GM23338 (cell line): ENCODE measurements around the gene OGDHL. TPM values are rescaled to one million over a fixed set of nuclear protein-coding genes. Genes with fewer than 3 reads are reported as not detected.

Experiments
- ATAC-seq: fragments of 200-7000 bp; cut with Tn5 transposase; 3 replicates; pipeline ENCODE4 v1.9.1; 2020
- DNase-seq: peaks from one replicate; pipeline ENCODE4 v3.0.0-alpha.2; 2015; ENCODE audit warnings: low spot score
- H2AFZ ChIP-seq: fragments of 200-600 bp; sonication (generic); 2 replicates; pipeline ENCODE4 v1.8.0; 2016; ENCODE audit warnings: antibody characterized with exemption, mild to moderate bottlenecking, moderate library complexity
- H3F3A ChIP-seq: fragments of 200-600 bp; sonication (generic); replicated peaks from 2 replicates; pipeline ENCODE4 v1.8.0; 2017; ENCODE audit warnings: antibody characterized with exemption, mixed run types, low read depth
- H3K27ac ChIP-seq: fragments of 200-600 bp; sonication (generic); 2 replicates; pipeline ENCODE4 v1.6.1; 2016; ENCODE audit warnings: low read depth
- H3K27me3 ChIP-seq: fragments of 200-600 bp; sonication (generic); 2 replicates; pipeline ENCODE4 v1.8.0; 2016; ENCODE audit warnings: mild to moderate bottlenecking, mixed run types, moderate library complexity; ENCODE audit not compliant: insufficient read depth
- H3K36me3 ChIP-seq: fragments of 200-600 bp; sonication (generic); 2 replicates; pipeline ENCODE4 v1.8.0; 2016; ENCODE audit warnings: mild to moderate bottlenecking; ENCODE audit not compliant: insufficient read depth
- H3K4me1 ChIP-seq: fragments of 200-600 bp; sonication (generic); 2 replicates; pipeline ENCODE4 v1.8.0; 2016; ENCODE audit warnings: mild to moderate bottlenecking, moderate library complexity; ENCODE audit not compliant: insufficient read depth
- H3K4me2 ChIP-seq: fragments of 200-600 bp; sonication (generic); 2 replicates; pipeline ENCODE4 v1.7.1; 2017; ENCODE audit warnings: mixed run types
- H3K4me3 ChIP-seq: fragments of 200-600 bp; sonication (generic); 2 replicates; pipeline ENCODE4 v1.6.1; 2016; ENCODE audit warnings: mixed run types
- H3K79me2 ChIP-seq: fragments of 200-600 bp; sonication (generic); replicated peaks from 2 replicates; pipeline ENCODE4 v1.8.0; 2017; ENCODE audit warnings: mild to moderate bottlenecking; ENCODE audit not compliant: insufficient read depth
- H3K9me2 ChIP-seq: fragments of 200-600 bp; sonication (generic); 2 replicates; pipeline ENCODE4 v1.8.0; 2017; ENCODE audit not compliant: insufficient read depth
- H4K20me1 ChIP-seq: fragments of 200-600 bp; sonication (generic); replicated peaks from 2 replicates; pipeline ENCODE4 v1.8.0; 2017; ENCODE audit warnings: mild to moderate bottlenecking; ENCODE audit not compliant: insufficient read depth
- H3K27ac Mint-ChIP-seq: 2 replicates; pipeline ENCODE4 v1.8.0; 2020; ENCODE audit warnings: inconsistent platforms, mild to moderate bottlenecking, moderate library complexity, mixed read lengths
- H3K27me3 Mint-ChIP-seq: 3 replicates; pipeline ENCODE4 v1.8.0; 2022; ENCODE audit warnings: low read depth, mild to moderate bottlenecking, moderate library complexity, mixed read lengths, inconsistent platforms; ENCODE audit not compliant: insufficient read depth, poor library complexity
- H3K36me3 Mint-ChIP-seq: 3 replicates; pipeline ENCODE4 v1.8.0; 2021; ENCODE audit warnings: low read depth, mild to moderate bottlenecking, inconsistent platforms, moderate library complexity, mixed read lengths
- H3K4me1 Mint-ChIP-seq: 3 replicates; pipeline ENCODE4 v1.8.0; 2020; ENCODE audit warnings: mild to moderate bottlenecking, inconsistent platforms, mixed read lengths
- H3K4me3 Mint-ChIP-seq: 3 replicates; pipeline ENCODE4 v1.8.0; 2021; ENCODE audit warnings: moderate library complexity, mild to moderate bottlenecking, inconsistent platforms, mixed read lengths
- H3K9me3 Mint-ChIP-seq: 3 replicates; pipeline ENCODE4 v1.8.0; 2020; ENCODE audit warnings: moderate library complexity, mild to moderate bottlenecking, inconsistent platforms, mixed read lengths
- CREB1 ChIP-seq: fragments of 250-450 bp; sonication (Bioruptor Pico); IDR thresholded peaks from 2 replicates; pipeline ENCODE4 v1.5.0; 2020; ENCODE audit warnings: low read depth, mild to moderate bottlenecking, moderate library complexity
- EZH2 ChIP-seq: fragments of 200-600 bp; sonication (generic); IDR thresholded peaks from one replicate; pipeline ENCODE4 v1.8.0; 2017; ENCODE audit warnings: antibody characterized with exemption, mild to moderate bottlenecking, low read depth; ENCODE audit not compliant: unreplicated experiment
- EZH2phosphoT487 ChIP-seq: fragments of 200-600 bp; sonication (generic); IDR thresholded peaks from one replicate; pipeline ENCODE4 v1.8.1; 2018; ENCODE audit warnings: antibody characterized with exemption; ENCODE audit not compliant: unreplicated experiment
- JUNB ChIP-seq: IDR thresholded peaks from one replicate; pipeline ENCODE4 v1.6.1; 2016; ENCODE audit warnings: antibody characterized with exemption; ENCODE audit not compliant: unreplicated experiment
- NANOG ChIP-seq: IDR thresholded peaks from 2 replicates; pipeline ENCODE4 v1.6.1; 2016; ENCODE audit warnings: antibody characterized with exemption, borderline replicate concordance
- POLR2AphosphoS5 ChIP-seq: IDR thresholded peaks from 2 replicates; pipeline ENCODE4 v1.6.1; 2016; ENCODE audit warnings: antibody characterized with exemption, low read depth
- REST ChIP-seq: IDR thresholded peaks from one replicate; pipeline ENCODE4 v1.6.1; 2018; ENCODE audit warnings: antibody characterized with exemption; ENCODE audit not compliant: unreplicated experiment
- STAT1 ChIP-seq: IDR thresholded peaks from one replicate; pipeline ENCODE4 v1.6.1; 2016; ENCODE audit warnings: antibody characterized with exemption; ENCODE audit not compliant: unreplicated experiment
- ZNF114 ChIP-seq: fragments of 250-450 bp; sonication (Bioruptor Pico); IDR thresholded peaks from 2 replicates; pipeline ENCODE4 v1.5.0; 2020; ENCODE audit warnings: mild to moderate bottlenecking, moderate library complexity
- ZNF331 ChIP-seq: fragments of 250-450 bp; sonication (Bioruptor Pico); IDR thresholded peaks from 2 replicates; pipeline ENCODE4 v1.5.0; 2020; ENCODE audit warnings: low read depth, mild to moderate bottlenecking, moderate library complexity
- ZNF462 ChIP-seq: fragments of 250-450 bp; sonication (Bioruptor Pico); IDR thresholded peaks from 2 replicates; pipeline ENCODE4 v1.5.0; 2020; ENCODE audit warnings: mild to moderate bottlenecking, moderate library complexity
- polyA plus RNA-seq: library from polyadenylated mRNA; unstranded; fragments of >200 nt; fragmentation: Nextera tagmentation; extraction: Ambion mirVana; gene quantifications from 2 replicates; pipeline ENCODE4 v1.2.1, GENCODE V29; 2016
- total RNA-seq: library from RNA; depleted of rRNA; stranded (reverse); fragments of >200 nt; shearing (Covaris generic); gene quantifications from 2 replicates; pipeline ENCODE4 v1.2.3, GENCODE V29; 2014
- TF ChIP-seq, protein P1 (sequence below), 2 experiments: fragments of 200-600 bp in 1 of 2; sonication (generic) in 1 of 2; conservative IDR thresholded peaks; 2 replicates each; pipeline versions ENCODE4 v1.5.1 to v1.6.1; 2016 to 2017; ENCODE audit warnings: antibody characterized with exemption in 2 of 2, low read depth in 2 of 2, mild to moderate bottlenecking in 2 of 2, moderate library complexity in 1 of 2
- TF ChIP-seq, protein P2 (sequence below): IDR thresholded peaks from 2 replicates; pipeline ENCODE4 v1.6.1; 2016; ENCODE audit warnings: antibody characterized with exemption

Gene OGDHL
- total and polyA plus RNA-seq, 2 experiments from 2014 or later: 8.3 to 15.5 TPM

DNA sequence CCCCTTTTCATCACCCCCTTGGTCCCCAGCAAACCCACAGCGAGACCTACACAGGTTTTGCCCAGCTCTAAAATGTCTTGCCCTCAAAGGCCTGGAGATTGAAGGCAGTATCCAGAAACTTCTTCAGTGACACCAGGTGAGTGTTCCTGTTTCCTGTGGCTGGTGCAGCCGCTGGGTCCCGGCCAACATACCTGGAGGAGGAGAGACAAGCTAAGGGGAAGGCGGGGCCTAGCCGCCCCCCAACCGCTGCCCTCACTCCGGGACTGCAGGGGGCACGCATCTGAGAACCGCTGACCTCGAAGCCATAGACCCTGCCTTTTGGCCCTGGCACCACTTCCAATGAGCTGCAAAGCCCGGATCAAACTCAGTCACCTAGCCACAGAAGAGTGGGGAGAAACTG lies 27.0 kb downstream of the OGDHL start:
- Histone ChIP-seq H4K20me1 (no peaks in the 10 kb centered on the region), H3K79me2 (no peaks in the 10 kb centered on the region), H2AFZ (no peak overlapping the region), H3K4me2 (no peak overlapping the region), H3K4me1 (no peaks in the 10 kb centered on the region), H3K36me3 (no peaks in the 10 kb centered on the region), H3K4me3 (no peak overlapping the region), H3K27ac (no peak overlapping the region), H3K27me3 (no peaks in the 10 kb centered on the region), H3F3A (no peaks in the 10 kb centered on the region), H3K9me2 (no peaks in the 10 kb centered on the region)
- H3K27me3 Mint-ChIP-seq: peaks cover 10% of the 10 kb centered on the region
- DNase-seq (no peak), ATAC-seq (peak; percentile 54)
- no peak for TF ChIP-seq ZNF331 (CRISPR knock-in tag)
- TF ChIP-seq ZNF462 (CRISPR knock-in tag): no peak
- no peak for TF ChIP-seq EZH2phosphoT487
- TF ChIP-seq POLR2AphosphoS5: no peak
- TF ChIP-seq JUNB: no peak
- no peak for TF ChIP-seq EZH2
- no peak for TF ChIP-seq ZNF114 (CRISPR knock-in tag)
- TF ChIP-seq STAT1: no peak
- no peak for TF ChIP-seq REST
- TF ChIP-seq, protein P1, sequence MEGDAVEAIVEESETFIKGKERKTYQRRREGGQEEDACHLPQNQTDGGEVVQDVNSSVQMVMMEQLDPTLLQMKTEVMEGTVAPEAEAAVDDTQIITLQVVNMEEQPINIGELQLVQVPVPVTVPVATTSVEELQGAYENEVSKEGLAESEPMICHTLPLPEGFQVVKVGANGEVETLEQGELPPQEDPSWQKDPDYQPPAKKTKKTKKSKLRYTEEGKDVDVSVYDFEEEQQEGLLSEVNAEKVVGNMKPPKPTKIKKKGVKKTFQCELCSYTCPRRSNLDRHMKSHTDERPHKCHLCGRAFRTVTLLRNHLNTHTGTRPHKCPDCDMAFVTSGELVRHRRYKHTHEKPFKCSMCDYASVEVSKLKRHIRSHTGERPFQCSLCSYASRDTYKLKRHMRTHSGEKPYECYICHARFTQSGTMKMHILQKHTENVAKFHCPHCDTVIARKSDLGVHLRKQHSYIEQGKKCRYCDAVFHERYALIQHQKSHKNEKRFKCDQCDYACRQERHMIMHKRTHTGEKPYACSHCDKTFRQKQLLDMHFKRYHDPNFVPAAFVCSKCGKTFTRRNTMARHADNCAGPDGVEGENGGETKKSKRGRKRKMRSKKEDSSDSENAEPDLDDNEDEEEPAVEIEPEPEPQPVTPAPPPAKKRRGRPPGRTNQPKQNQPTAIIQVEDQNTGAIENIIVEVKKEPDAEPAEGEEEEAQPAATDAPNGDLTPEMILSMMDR (conservative IDR thresholded peaks at IDR 0.05; ENCODE audit: low read depth in 2 of 2): no peak
- TF ChIP-seq, protein P2, sequence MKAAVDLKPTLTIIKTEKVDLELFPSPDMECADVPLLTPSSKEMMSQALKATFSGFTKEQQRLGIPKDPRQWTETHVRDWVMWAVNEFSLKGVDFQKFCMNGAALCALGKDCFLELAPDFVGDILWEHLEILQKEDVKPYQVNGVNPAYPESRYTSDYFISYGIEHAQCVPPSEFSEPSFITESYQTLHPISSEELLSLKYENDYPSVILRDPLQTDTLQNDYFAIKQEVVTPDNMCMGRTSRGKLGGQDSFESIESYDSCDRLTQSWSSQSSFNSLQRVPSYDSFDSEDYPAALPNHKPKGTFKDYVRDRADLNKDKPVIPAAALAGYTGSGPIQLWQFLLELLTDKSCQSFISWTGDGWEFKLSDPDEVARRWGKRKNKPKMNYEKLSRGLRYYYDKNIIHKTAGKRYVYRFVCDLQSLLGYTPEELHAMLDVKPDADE: no peak
- TF ChIP-seq NANOG: no peak
- TF ChIP-seq CREB1 (CRISPR knock-in tag): no peak
- H3K4me3 Mint-ChIP-seq: no peak overlapping the region
- peaks cover 8% of the 10 kb centered on the region; the same call in 1 of the 3 replicates for H3K36me3 Mint-ChIP-seq
- no peaks in the 10 kb centered on the region; the same call in 2 of the 3 replicates for H3K9me3 Mint-ChIP-seq
- H3K27ac Mint-ChIP-seq: no peak overlapping the region
- H3K4me1 Mint-ChIP-seq: no peaks in the 10 kb centered on the region; the same call in 2 of the 3 replicates
